HCT116 (cell line): ENCODE measurements around the gene ARID1A. TPM values are rescaled to one million over a fixed set of nuclear protein-coding genes. Genes with fewer than 3 reads are reported as not detected.

Experiments
- ATAC-seq: fragments of 200-7000 bp; cut with Tn5 transposase; 2 replicates; pipeline ENCODE4 v1.9.1; 2020; ENCODE audit warnings: mild to moderate bottlenecking, moderate library complexity
- BruUV-seq: library from RNA; stranded (reverse); fragments of 400-500 nt; replicated peaks from 2 replicates; lab custom pipeline; 2021; lab: Mats Ljungman, UMichigan
- CTCF ChIA-PET: fragments of 300-600 bp; sonication (Branson Sonifier 250); formaldehyde crosslinking; loops from one replicate; lab custom pipeline; 2021; ENCODE audit warnings: antibody characterized with exemption; lab: Charles Lee
- POLR2A ChIA-PET: fragments of 300-600, 350-600 bp; sonication (Branson Sonifier 250); formaldehyde crosslinking; loops from one replicate; lab custom pipeline; 2021; ENCODE audit warnings: antibody characterized with exemption; lab: Charles Lee
- RAD21 ChIA-PET, 2 experiments: fragments of 300-600 bp; sonication (Branson Sonifier 250); formaldehyde crosslinking; loops; one replicate each; lab custom pipeline; 2023; ENCODE audit warnings: low total read pairs in 2 of 2; ENCODE audit not compliant: uncharacterized antibody in 2 of 2, unreplicated experiment in 2 of 2, low non-redundant PET in 1 of 2; lab: Charles Lee
- DNase-seq: peaks from one replicate; pipeline ENCODE4 v3.0.0-alpha.2; 2010; ENCODE audit warnings: low read depth, low spot score
- H2AFZ ChIP-seq: fragments of 200-600 bp; shearing (Covaris generic), sonication (generic); 2 replicates; pipeline ENCODE4 v1.6.1; 2017; ENCODE audit warnings: low read depth, mixed run types, mixed read lengths, antibody characterized with exemption, low read length; ENCODE audit not compliant: poor library complexity, severe bottlenecking
- H3K27ac ChIP-seq: 2 replicates; pipeline ENCODE4 v1.5.1; 2012; ENCODE audit warnings: low read depth, low read length
- H3K27me3 ChIP-seq: fragments of 200-600 bp; sonication (generic); 2 replicates; pipeline ENCODE4 v1.6.1; 2016; ENCODE audit warnings: mixed run types, low read length, mixed read lengths; ENCODE audit not compliant: insufficient read depth
- H3K36me3 ChIP-seq, 2 experiments: fragments of 200-500 bp in 1 of 2; fragments of 200-600 bp in 1 of 2; sonication (Bioruptor generic) in 1 of 2; sonication (generic) in 1 of 2; 2 replicates each; pipeline versions ENCODE4 v1.5.1 to v1.6.1; 2014 to 2016; ENCODE audit warnings: low read length in 2 of 2, inconsistent platforms in 1 of 2, mixed read lengths in 1 of 2, mixed run types in 1 of 2; ENCODE audit not compliant: insufficient read depth in 2 of 2, control insufficient read depth in 1 of 2
- H3K4me1 ChIP-seq, 2 experiments: fragments of 200-600 bp in 1 of 2; sonication (generic) in 1 of 2; 2 replicates each; pipeline versions ENCODE4 v1.5.1 to v1.6.1; 2012 to 2017; ENCODE audit warnings: low read length in 2 of 2, inconsistent platforms in 1 of 2, mild to moderate bottlenecking in 1 of 2, mixed read lengths in 1 of 2, mixed run types in 1 of 2, moderate library complexity in 1 of 2; ENCODE audit not compliant: insufficient read depth in 2 of 2, control insufficient read depth in 1 of 2
- H3K4me2 ChIP-seq: fragments of 200-600 bp; sonication (generic); 2 replicates; pipeline ENCODE4 v1.6.1; 2017; ENCODE audit warnings: mixed run types, low read length, mixed read lengths
- H3K4me3 ChIP-seq, 2 experiments: fragments of 200-600 bp in 1 of 2; sonication (generic) in 1 of 2; replicated peaks in 1 of 2; 2 replicates each; pipeline ENCODE4 v1.5.1; 2011 to 2016; ENCODE audit warnings: low read length in 2 of 2, control low read depth in 1 of 2, low read depth in 1 of 2, mild to moderate bottlenecking in 1 of 2, mixed read lengths in 1 of 2, mixed run types in 1 of 2
- H3K79me2 ChIP-seq: fragments of 200-600 bp; sonication (generic); 2 replicates; pipeline ENCODE4 v1.6.1; 2017; ENCODE audit warnings: mild to moderate bottlenecking, mixed run types, low read length, moderate library complexity, mixed read lengths; ENCODE audit not compliant: insufficient read depth
- H3K9ac ChIP-seq: fragments of 200-600 bp; sonication (generic); 2 replicates; pipeline ENCODE4 v1.6.1; 2016; ENCODE audit warnings: low read length, mixed read lengths
- H3K9me2 ChIP-seq: fragments of 200-600 bp; sonication (generic), shearing (Covaris generic); 2 replicates; pipeline ENCODE4 v1.6.1; 2017; ENCODE audit warnings: mixed run types, mild to moderate bottlenecking, moderate library complexity; ENCODE audit not compliant: insufficient read depth
- H3K9me3 ChIP-seq, 2 experiments: fragments of 200-500 bp in 1 of 2; fragments of 200-600 bp in 1 of 2; sonication (Bioruptor generic) in 1 of 2; sonication (generic) in 1 of 2; 2 replicates each; pipeline ENCODE4 v1.6.1; 2014 to 2017; ENCODE audit warnings: low read length in 2 of 2, mixed read lengths in 2 of 2, inconsistent platforms in 1 of 2, low read depth in 1 of 2, mild to moderate bottlenecking in 1 of 2, mixed run types in 1 of 2, moderate library complexity in 1 of 2; ENCODE audit not compliant: control insufficient read depth in 1 of 2, insufficient read depth in 1 of 2
- H4K20me1 ChIP-seq: fragments of 200-600 bp; sonication (generic), shearing (Covaris generic); 2 replicates; pipeline ENCODE4 v1.6.1; 2017; ENCODE audit warnings: mixed run types, mild to moderate bottlenecking, moderate library complexity; ENCODE audit not compliant: insufficient read depth
- CBX3 ChIP-seq: IDR thresholded peaks from 2 replicates; pipeline ENCODE4 v1.6.1; 2012; ENCODE audit warnings: low read depth
- CEBPB ChIP-seq: IDR thresholded peaks from 2 replicates; pipeline ENCODE4 v1.6.1; 2012; ENCODE audit warnings: low read depth
- ELF1 ChIP-seq: IDR thresholded peaks from 2 replicates; pipeline ENCODE4 v1.6.1; 2012; ENCODE audit warnings: low read depth, borderline replicate concordance
- EZH2 ChIP-seq: fragments of 200-600 bp; sonication (generic); IDR thresholded peaks from 2 replicates; pipeline ENCODE4 v1.6.1; 2017; ENCODE audit warnings: antibody characterized with exemption, mixed run types
- FOSL1 ChIP-seq: IDR thresholded peaks from 2 replicates; pipeline ENCODE4 v1.6.1; 2012; ENCODE audit warnings: low read depth
- POLR2A ChIP-seq: IDR thresholded peaks from 2 replicates; pipeline ENCODE4 v1.7.0; 2011; ENCODE audit warnings: borderline replicate concordance; ENCODE audit not compliant: insufficient read depth, insufficient read length; ENCODE audit errors: extremely low read depth
- POLR2AphosphoS5 ChIP-seq: IDR thresholded peaks from 2 replicates; pipeline ENCODE4 v1.6.1; 2011; ENCODE audit warnings: mild to moderate bottlenecking, low read depth, low read length, moderate library complexity
- RAD21 ChIP-seq: IDR thresholded peaks from 2 replicates; pipeline ENCODE4 v1.6.1; 2012; ENCODE audit warnings: low read depth, mild to moderate bottlenecking
- SP1 ChIP-seq: IDR thresholded peaks from 2 replicates; pipeline ENCODE4 v1.6.1; 2012; ENCODE audit warnings: low read depth
- SRF ChIP-seq: IDR thresholded peaks from 2 replicates; pipeline ENCODE4 v1.6.1; 2012; ENCODE audit warnings: low read depth
- TCF7L2 ChIP-seq: IDR thresholded peaks from 2 replicates; pipeline ENCODE4 v1.7.0; 2011; ENCODE audit warnings: borderline replicate concordance, inconsistent platforms; ENCODE audit not compliant: insufficient read depth, insufficient read length; ENCODE audit errors: extremely low read depth
- YY1 ChIP-seq: IDR thresholded peaks from 2 replicates; pipeline ENCODE4 v1.6.1; 2011; ENCODE audit warnings: low read length, low read depth, moderate library complexity, mild to moderate bottlenecking; ENCODE audit not compliant: insufficient replicate concordance; ENCODE audit errors: extremely low read depth
- ZNF274 ChIP-seq: fragments of 200-500 bp; sonication (Bioruptor generic); IDR thresholded peaks from 2 replicates; pipeline ENCODE4 v1.6.1; 2014; ENCODE audit warnings: mild to moderate bottlenecking, low read depth, low read length, inconsistent platforms
- intact Hi-C: fragments of 100-400 bp; cut with micrococcal nuclease; formaldehyde crosslinking; loops from 2 replicates; pipeline ENCODE4 v1.10.0; 2022
- total RNA-seq: library from RNA; stranded (reverse); gene quantifications from one replicate; pipeline ENCODE4 v1.2.1, GENCODE V29; 2021; ENCODE audit not compliant: unreplicated experiment
- TF ChIP-seq, protein P1 (sequence below): IDR thresholded peaks from 2 replicates; pipeline ENCODE4 v1.6.1; 2011; ENCODE audit warnings: mild to moderate bottlenecking, low read length, moderate library complexity; ENCODE audit not compliant: insufficient replicate concordance; ENCODE audit errors: extremely low read depth
- TF ChIP-seq, protein P2 (sequence below): IDR thresholded peaks from 2 replicates; pipeline ENCODE4 v1.6.1; 2012

The ARID1A gene
- total RNA-seq, 1 experiment from 2014 or later: 62.8 TPM

DNA sequence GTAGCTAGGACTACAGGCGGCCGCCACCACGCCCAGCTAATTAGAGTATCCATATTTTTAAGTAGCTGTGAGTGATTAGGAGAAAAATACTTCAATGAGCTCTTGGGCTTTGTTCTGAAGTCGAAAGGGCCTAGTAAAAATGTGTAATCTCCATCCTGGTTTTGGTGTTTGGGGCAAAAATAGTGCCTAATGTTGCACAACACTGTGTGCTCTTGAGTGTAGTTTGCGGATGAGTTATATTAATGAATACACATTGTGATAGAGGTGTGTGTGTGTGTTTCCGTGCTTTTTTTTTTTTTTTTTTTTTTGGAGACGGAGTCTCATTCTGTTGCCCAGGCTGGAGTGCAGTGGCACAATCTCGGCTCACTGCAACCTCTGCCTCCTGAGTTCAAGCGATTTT, 6.3 kb upstream of the ARID1A start:
- no peaks in the 10 kb centered on the region for H3K9me2 ChIP-seq
- H3K9ac ChIP-seq: no peak overlapping the region
- no peaks in the 10 kb centered on the region for H3K9me3 ChIP-seq
- DNase-seq: no peak
- no peak overlapping the region for H3K4me2 ChIP-seq
- no peaks in the 10 kb centered on the region for H3K36me3 ChIP-seq
- ChIA-PET POLR2A (interaction anchor here (0.6 kb wide), 1 partner anchor 20 kb away, joined by 3 read pairs; no protein-coding TSS in a partner anchor), RAD21 (no interaction called here)
- no peak overlapping the region for H3K27ac ChIP-seq
- no peak for ATAC-seq
- intact Hi-C loops: no loop called here
- H3K4me3 ChIP-seq: no peak overlapping the region
- no peaks in the 10 kb centered on the region for H3K27me3 ChIP-seq
- H2AFZ ChIP-seq: no peak overlapping the region
- no TSS peak for BruUV-seq
- H3K79me2 ChIP-seq: peaks cover 4% of the 10 kb centered on the region; the same call in 1 of the 2 replicates
- peaks cover 21 to 61% of the 10 kb centered on the region in 2 experiments for H3K4me1 ChIP-seq
- no peaks in the 10 kb centered on the region for H4K20me1 ChIP-seq
- TF ChIP-seq CEBPB (no peak), SP1 (no peak), FOSL1 (no peak), YY1 (no peak), EZH2 (no peak), ELF1 (no peak), POLR2A (no peak), POLR2AphosphoS5 (no peak), ZNF274 (no peak), TCF7L2 (no peak), CBX3 (no peak), SRF (no peak), RAD21 (no peak)
- TF ChIP-seq, protein P1, sequence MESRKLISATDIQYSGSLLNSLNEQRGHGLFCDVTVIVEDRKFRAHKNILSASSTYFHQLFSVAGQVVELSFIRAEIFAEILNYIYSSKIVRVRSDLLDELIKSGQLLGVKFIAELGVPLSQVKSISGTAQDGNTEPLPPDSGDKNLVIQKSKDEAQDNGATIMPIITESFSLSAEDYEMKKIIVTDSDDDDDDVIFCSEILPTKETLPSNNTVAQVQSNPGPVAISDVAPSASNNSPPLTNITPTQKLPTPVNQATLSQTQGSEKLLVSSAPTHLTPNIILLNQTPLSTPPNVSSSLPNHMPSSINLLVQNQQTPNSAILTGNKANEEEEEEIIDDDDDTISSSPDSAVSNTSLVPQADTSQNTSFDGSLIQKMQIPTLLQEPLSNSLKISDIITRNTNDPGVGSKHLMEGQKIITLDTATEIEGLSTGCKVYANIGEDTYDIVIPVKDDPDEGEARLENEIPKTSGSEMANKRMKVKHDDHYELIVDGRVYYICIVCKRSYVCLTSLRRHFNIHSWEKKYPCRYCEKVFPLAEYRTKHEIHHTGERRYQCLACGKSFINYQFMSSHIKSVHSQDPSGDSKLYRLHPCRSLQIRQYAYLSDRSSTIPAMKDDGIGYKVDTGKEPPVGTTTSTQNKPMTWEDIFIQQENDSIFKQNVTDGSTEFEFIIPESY: no peak
- TF ChIP-seq, protein P2, sequence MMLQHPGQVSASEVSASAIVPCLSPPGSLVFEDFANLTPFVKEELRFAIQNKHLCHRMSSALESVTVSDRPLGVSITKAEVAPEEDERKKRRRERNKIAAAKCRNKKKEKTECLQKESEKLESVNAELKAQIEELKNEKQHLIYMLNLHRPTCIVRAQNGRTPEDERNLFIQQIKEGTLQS: no peak
- TF ChIP-seq, all 23 proteins: peak for 0
- CTCF ChIA-PET: interaction anchor here (1.8 kb wide), 1 partner anchor 12 kb away, joined by 8 read pairs; no protein-coding TSS in a partner anchor
